Stomach (tissue), 4 donors: ENCODE measurements around the gene RDH16.

ENCODE experiments used
- EP300 ChIP-seq: sonication (generic); formaldehyde crosslinking; IDR thresholded peaks from one replicate; pipeline ENCODE4 v1.6.1; 2017; ENCODE audit warnings: antibody characterized with exemption
- POLR2A ChIP-seq, 4 donors: fragments of 450-650 bp; IDR thresholded peaks; one replicate each; pipeline ENCODE4 v1.6.1; 2016; ENCODE audit warnings: antibody characterized with exemption in 4 of 4, control low read depth in 2 of 4, mild to moderate bottlenecking in 1 of 4, moderate library complexity in 1 of 4
- POLR2AphosphoS5 ChIP-seq, 3 donors: sonication (generic); formaldehyde crosslinking; IDR thresholded peaks; one replicate each; pipeline ENCODE4 v1.6.1; 2016; ENCODE audit warnings: antibody characterized with exemption in 3 of 3
- TF ChIP-seq, protein P1 (sequence below), 7 experiments: fragments of 450-650 bp in 4 of 7; fragments of 200-600 bp in 3 of 7; sonication (generic) in 3 of 7; IDR thresholded peaks; one replicate each; pipeline ENCODE4 v1.5.1; 2016 to 2019; ENCODE audit warnings: antibody characterized with exemption in 7 of 7, control low read depth in 2 of 7, mild to moderate bottlenecking in 1 of 7

- TF ChIP-seq, protein P1, sequence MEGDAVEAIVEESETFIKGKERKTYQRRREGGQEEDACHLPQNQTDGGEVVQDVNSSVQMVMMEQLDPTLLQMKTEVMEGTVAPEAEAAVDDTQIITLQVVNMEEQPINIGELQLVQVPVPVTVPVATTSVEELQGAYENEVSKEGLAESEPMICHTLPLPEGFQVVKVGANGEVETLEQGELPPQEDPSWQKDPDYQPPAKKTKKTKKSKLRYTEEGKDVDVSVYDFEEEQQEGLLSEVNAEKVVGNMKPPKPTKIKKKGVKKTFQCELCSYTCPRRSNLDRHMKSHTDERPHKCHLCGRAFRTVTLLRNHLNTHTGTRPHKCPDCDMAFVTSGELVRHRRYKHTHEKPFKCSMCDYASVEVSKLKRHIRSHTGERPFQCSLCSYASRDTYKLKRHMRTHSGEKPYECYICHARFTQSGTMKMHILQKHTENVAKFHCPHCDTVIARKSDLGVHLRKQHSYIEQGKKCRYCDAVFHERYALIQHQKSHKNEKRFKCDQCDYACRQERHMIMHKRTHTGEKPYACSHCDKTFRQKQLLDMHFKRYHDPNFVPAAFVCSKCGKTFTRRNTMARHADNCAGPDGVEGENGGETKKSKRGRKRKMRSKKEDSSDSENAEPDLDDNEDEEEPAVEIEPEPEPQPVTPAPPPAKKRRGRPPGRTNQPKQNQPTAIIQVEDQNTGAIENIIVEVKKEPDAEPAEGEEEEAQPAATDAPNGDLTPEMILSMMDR (IDR thresholded peaks at IDR 0.05), result no peak
- TF ChIP-seq POLR2A (IDR thresholded peaks at IDR 0.05), result no peak
- no peak for TF ChIP-seq EP300
- no peak for TF ChIP-seq POLR2AphosphoS5 (IDR thresholded peaks at IDR 0.05)
These were observed 2.5 kb downstream of the RDH16 start for GRCh38 chr12:56954958-56955355.
